ENCODE results near the gene SEPTIN7. TPM values are rescaled to one million over a fixed set of nuclear protein-coding genes. Genes with fewer than 3 reads are reported as not detected.

Gene SEPTIN7
- total RNA-seq, 1 experiment from 2014 or later, result 140 TPM

GRCh38 chr7:35781200-35781701, 19.6 kb upstream of the SEPTIN7 start:
- H3K79me2 ChIP-seq (ENCODE audit: insufficient read depth, low read length), result no peaks in the 10 kb centered on the region
- H3K27ac ChIP-seq (ENCODE audit: low read depth, low read length), result no peak overlapping the region
- H3K9ac ChIP-seq (ENCODE audit: low read length), result no peak overlapping the region
- H3K4me3 ChIP-seq (replicated peaks in 1 of 2; ENCODE audit: low read depth in 1 of 2, low read length in 2 of 2), result no peak overlapping the region
- TF ChIP-seq SRF (IDR thresholded peaks at IDR 0.05; ENCODE audit: low read depth), result no peak
- TF ChIP-seq RAD21 (IDR thresholded peaks at IDR 0.05; ENCODE audit: low read depth), result no peak
- no peak for TF ChIP-seq CEBPB (IDR thresholded peaks at IDR 0.05; ENCODE audit: low read depth)
- TF ChIP-seq EGR1 (IDR thresholded peaks at IDR 0.05; ENCODE audit: low read depth), result no peak
- TF ChIP-seq SP1 (IDR thresholded peaks at IDR 0.05; ENCODE audit: low read depth), result no peak
- no peak for TF ChIP-seq MAX (IDR thresholded peaks at IDR 0.05)
- no peak for TF ChIP-seq YY1 (IDR thresholded peaks at IDR 0.05; ENCODE audit: extremely low read depth, insufficient replicate concordance, low read depth, low read length)
- TF ChIP-seq SIN3A (IDR thresholded peaks at IDR 0.05; ENCODE audit: low read depth), result no peak
- no peak for TF ChIP-seq FOSL1 (IDR thresholded peaks at IDR 0.05; ENCODE audit: low read depth)
- TF ChIP-seq ZFX (IDR thresholded peaks at IDR 0.05), result no peak
- TF ChIP-seq POLR2AphosphoS5 (IDR thresholded peaks at IDR 0.05; ENCODE audit: low read depth, low read length), result no peak
- no peak for TF ChIP-seq TCF7L2 (IDR thresholded peaks at IDR 0.05; ENCODE audit: borderline replicate concordance, extremely low read depth, insufficient read depth, insufficient read length)
- ATAC-seq, result no peak
- H3K4me2 ChIP-seq (ENCODE audit: low read length), result no peak overlapping the region
- no peaks in the 10 kb centered on the region for H3K9me2 ChIP-seq (ENCODE audit: insufficient read depth)
- H3K27me3 ChIP-seq (ENCODE audit: insufficient read depth, low read length), result no peaks in the 10 kb centered on the region
- H3K36me3 ChIP-seq (ENCODE audit: control insufficient read depth in 1 of 2, insufficient read depth in 2 of 2, low read length in 2 of 2), result no peaks in the 10 kb centered on the region
- CTCF ChIA-PET, result no interaction called here
- no peak overlapping the region for H2AFZ ChIP-seq (ENCODE audit: low read depth, low read length, poor library complexity, severe bottlenecking)
- POLR2A ChIA-PET, result no interaction called here
- RAD21 ChIA-PET (ENCODE audit: low non-redundant PET in 1 of 2, low total read pairs in 2 of 2, uncharacterized antibody in 2 of 2, unreplicated experiment in 2 of 2), result no interaction called here
- no peak for DNase-seq (ENCODE audit: low read depth, low spot score)
- no TSS peak for BruUV-seq (replicated peaks)
- intact Hi-C loops (cut with micrococcal nuclease), result no loop called here
- no peaks in the 10 kb centered on the region for H4K20me1 ChIP-seq (ENCODE audit: insufficient read depth)
- H3K4me1 ChIP-seq (ENCODE audit: control insufficient read depth in 1 of 2, insufficient read depth in 2 of 2, low read length in 2 of 2), result no peaks in the 10 kb centered on the region
- no peaks in the 10 kb centered on the region for H3K9me3 ChIP-seq (ENCODE audit: control insufficient read depth in 1 of 2, insufficient read depth in 1 of 2, low read depth in 1 of 2, low read length in 2 of 2)

Measured in HCT116 (cell line).